UCSD-AML1 (cell line): ENCODE measurements around the gene SIGLEC1.

Source experiments
- DNase-seq: peaks from one replicate; lab custom pipeline; 2025; ENCODE audit not compliant: unreplicated experiment; lab: John Stamatoyannopoulos, UW

SIGLEC1 gene

DNA sequence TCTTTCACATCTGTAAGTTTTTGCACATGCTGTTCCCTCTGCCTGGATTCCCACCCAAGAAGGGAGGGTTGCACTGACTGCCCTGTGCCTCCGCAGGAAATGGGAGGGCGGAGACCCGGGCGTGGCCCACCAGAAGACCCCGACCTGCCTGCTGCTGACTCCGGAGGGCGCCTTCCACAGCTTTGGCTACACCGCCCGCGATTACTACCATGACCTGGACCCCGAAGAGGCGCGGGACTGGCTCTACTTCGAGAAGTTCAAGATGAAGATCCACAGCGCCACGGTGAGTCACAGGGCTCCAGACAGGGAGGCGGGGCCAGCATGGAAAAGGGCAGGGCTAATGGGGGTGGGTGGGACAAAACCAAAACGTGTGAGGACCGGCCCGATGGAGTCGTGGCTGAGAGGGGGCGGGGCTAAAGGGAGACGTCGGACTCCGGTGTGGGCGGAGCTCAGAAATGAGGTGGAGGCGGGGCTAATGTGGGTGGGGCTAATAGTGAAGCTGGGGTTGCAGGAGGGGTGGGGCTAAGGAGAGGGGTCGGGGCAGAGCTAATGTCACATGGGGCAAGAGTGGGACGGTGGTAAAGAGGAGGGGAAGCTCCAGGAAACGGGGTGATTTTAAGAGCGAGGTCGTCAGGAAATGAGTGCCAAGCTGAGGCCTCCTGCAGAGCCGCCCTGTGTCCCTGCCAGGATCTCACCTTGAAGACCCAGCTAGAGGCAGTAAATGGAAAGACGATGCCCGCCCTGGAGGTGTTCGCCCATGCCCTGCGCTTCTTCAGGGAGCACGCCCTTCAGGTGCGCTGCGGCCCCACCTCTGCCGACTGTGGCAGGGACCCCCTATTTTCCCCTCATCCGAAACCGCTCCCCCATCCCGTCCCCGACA is 32.6 kb upstream of the SIGLEC1 start:
- no peak for DNase-seq

DNA sequence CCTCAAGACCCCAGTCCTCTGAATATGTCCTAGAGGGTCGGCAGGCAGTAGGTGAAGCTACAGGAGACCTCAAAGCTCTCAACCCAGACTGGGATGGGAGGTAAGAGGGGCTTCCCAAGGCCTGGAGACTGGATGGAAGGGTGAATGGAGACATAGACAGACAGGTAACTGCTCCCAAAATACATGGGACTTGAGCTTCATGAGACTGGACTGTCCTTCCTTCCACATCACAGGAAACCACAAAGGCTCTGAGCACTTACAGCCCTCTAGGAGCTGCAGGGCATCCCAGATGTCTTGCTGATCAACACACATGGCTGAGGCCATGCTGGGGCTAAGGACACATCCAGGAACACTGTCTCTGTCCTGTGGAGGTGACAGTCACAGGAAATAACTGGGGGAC is 31.6 kb upstream of the SIGLEC1 start:
- DNase-seq = no peak

DNA sequence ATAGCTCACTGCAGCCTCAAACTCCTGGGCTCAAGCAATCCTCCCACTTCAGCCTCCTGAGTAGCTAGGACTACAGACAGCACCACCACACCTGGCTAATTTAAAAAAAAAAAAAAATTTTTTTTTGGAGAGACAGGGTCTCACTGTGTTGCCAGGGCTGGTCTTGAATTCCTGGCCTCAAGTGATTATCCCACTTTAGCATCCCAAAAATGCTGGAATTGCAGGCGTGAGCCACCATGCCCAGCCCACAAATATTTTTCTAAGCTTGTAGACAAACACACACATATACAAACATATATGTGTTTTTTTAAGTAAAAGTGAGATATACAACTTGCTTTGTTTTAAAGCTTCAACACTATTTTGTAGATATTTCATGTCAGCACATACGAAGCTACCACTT is 30.9 kb upstream of the SIGLEC1 start:
- no peak for DNase-seq

DNA sequence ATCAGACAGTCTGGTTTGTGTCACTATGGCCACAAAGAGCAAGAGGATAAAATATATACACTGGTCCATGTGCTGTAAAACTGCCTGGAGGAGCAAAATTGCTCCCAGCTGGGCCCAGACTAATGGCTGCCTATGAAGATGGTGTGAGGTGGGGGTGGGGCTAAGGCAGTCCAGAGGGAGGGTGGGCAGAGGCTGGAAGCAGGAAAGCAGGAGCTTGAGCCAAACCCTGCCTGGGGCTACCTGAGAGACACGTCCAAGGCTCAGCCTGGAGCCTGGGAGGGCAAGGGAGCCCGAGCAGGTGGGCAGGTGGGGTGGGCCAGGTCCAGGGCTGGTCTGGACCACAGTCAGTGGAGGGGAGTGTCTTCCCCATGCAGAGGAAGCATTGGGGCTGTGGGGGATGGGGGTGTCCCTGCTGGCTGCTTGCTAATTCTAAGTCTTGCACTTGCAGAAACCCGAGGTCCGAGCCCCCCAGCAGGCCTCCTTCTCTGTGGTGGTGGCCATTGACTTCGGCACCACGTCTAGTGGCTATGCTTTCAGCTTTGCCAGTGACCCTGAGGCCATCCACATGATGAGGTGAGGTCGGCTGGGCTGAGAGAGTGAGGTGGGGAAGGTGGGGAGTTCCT is 29.5 kb upstream of the SIGLEC1 start:
- DNase-seq = no peak

DNA sequence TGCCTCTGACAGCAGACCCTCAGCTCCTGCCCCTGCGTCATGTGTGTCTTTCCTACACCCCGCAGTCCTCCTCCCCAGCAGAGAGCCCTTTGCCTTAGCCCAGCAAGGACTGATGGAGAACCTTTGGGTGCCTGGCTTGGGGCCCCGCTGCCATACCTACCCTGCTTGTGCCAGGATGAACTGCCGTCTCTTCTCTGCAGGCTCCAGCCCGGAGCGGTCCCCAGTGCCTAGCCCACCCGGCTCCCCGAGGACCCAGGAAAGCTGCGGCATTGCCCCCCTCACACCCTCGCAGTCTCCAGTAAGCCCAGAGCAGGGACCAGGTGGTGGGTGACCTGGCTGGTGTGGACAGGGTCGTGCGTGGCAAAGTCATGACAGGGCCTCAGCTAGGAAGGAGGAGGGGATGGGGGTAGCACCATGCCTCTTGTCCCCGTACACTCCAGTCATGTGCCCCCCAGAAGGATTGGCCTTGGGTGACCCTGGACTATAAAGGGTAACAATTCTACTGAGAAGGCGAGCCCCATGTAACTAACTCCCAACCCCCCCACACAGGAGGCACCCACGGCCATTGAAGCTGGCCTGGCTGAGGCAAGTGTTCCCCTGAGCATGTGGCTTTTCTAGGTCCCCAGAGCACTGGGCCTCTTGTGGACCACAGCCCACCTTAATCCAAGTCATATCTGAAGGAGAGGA is 28.4 kb upstream of the SIGLEC1 start:
- no peak for DNase-seq

DNA sequence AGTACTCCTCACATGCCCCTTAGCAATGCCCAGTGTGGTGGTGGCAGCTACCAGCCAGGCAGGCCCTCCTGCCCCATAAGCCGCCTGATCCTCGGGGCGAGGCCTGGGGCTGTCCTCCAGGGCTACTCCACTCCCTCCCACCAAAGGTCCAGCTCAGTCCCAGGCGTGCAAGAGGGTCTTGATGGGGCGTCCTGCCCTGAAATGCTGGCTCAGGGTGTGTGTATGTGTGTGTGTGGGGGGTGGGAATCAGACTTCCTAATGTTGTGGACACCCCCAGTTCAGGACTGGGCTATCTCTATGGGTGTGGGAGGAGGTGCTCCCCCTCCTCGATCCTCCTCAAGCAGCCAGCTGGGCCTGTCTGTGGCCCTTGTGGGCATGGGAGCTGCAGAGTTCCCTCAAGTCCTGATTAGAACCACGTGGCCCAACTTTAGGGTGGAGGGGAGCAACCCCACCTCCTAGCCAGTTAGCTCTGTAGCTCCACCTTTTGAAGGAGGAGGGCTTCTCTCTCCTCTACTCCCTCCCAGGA is 27.6 kb upstream of the SIGLEC1 start:
- no peak for DNase-seq

DNA sequence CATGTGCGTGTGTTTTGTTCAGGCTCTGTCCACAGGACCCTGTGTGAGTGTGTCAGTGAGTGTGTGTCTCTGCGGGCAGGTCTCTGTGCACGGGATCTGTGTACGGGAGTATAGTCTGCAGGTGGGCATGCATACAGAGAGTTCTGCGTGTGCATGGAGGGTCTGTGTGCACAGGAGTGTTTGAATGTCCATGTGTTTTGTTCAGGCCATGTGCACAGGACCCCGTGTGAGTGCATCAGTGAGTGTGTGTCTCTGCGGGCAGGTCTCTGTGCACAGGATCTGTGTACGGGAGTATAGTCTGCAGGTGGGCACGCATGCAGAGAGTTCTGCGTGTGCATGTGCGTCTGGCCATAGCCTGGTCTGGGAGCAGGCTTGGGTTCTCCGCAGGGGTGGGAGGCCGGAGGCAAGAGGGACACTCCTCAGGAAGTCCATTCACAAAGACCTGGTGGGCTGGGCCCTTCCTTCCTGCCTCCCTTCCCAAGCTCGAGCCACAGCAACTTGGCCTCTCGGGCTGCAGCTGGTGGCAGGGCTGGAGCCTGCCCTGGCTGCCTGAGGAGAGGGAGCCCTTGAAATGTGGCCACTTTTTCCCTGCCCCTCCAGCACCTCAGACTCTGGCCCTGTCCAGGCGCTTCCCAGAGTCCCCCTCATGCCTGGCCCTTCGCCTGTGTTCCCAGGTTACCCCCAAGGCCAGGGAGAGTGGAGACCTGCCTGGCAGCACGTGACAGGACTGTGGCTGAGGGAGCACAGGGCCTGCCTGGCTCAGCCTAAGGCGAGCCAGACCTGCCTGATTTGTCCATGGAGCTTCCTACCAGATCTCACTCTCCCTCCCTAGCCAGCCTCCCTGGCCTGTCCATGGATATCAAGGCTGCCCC is 26.9 kb upstream of the SIGLEC1 start:
- no peak for DNase-seq

DNA sequence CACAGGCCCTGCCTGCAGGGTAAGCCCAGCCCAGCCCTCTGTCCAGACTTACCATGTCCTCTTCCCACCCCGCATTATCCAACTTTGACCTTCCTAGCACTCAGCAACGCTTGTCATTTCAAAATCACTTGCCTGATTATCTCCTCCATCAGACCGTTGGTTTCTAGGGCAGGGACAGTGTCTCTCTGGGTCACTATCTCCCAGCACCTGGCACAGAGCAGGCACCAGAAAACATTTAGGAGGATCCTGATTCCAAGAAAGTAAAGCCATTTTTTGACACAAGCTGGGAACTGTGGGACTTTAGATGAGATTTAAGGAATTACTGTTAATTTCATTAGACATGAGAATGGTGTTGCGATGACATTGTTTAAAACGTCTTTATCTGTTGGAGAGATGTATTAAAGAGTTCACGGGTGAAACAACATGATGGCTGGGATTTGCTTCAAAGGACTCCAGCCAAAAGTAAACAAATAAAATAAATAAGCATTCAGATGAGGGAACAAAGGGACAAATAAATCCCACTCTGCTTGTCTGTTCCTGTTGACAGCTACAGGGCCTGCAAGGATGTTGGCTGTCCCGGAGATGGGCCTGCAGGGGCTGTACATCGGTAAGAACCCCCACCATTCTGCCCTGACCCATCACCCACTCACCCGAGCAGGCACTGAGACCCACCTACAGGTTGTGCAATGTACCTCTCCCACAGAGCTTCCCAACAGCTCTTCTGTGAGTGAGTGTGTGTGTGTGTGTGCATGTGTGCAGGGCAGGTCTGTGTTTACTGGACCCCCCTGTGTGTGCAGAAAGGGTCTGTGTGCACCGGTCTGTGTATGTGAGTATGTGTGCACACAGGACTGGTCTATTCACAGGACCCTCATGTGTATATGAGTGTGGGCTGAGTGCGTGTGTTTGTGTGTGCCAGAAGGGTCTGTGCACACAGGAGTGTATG is 26.0 kb upstream of the SIGLEC1 start:
- no peak for DNase-seq

DNA sequence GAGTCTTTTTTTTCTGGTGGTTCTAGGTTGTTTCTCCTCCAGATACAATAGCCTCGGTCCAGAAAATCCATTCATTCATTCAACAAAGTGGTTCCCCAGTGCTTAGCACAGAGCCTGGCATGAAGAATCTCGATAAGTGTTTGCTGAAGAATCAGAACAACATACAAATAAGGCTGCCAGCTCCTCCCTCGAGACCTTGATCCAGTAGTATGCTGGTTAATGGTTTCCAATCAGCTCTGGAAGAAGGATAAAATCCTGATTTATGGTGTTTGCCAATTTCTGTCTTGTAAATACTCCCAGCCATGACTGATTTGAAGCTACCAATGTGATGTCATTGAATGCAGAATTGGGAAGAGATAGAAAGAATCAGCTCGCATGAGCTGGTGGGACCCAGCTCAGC is 23.4 kb upstream of the SIGLEC1 start:
- DNase-seq = no peak

DNA sequence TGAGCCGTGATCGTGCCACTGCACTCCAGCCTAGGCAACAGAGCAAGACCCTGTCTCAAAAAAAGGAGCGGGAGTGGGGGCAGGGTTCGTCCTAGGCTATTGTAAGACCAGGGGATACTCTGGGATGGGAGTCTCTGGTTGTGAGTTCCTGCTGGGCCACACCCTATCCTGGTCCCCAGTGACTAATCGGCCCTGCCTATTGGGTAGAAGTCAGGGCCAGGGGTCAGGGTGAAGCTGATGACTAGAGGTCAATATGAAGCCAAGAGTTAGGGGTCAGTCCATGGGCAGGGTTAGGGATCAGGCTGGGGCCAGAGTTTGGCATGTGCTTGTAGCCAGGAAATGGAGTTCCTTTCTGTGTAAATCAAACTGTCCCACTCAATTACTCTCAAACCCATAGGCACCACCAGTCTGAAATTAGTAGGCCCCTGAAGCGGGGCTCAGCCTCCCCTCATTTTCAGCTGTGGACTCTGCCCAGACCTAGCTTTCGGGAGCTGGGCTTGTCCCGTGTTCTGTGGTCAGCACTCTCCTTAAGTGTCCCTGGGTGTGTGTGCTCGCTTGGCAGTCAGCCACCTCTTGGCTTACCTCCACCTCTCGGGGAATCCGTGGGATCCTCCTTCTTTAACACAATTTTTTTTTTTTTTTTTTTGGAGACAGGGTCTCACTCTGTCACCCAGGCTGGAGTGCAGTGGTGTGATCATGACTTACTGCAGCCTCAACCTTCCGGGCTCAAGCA is 21.9 kb upstream of the SIGLEC1 start:
- DNase-seq = no peak

DNA sequence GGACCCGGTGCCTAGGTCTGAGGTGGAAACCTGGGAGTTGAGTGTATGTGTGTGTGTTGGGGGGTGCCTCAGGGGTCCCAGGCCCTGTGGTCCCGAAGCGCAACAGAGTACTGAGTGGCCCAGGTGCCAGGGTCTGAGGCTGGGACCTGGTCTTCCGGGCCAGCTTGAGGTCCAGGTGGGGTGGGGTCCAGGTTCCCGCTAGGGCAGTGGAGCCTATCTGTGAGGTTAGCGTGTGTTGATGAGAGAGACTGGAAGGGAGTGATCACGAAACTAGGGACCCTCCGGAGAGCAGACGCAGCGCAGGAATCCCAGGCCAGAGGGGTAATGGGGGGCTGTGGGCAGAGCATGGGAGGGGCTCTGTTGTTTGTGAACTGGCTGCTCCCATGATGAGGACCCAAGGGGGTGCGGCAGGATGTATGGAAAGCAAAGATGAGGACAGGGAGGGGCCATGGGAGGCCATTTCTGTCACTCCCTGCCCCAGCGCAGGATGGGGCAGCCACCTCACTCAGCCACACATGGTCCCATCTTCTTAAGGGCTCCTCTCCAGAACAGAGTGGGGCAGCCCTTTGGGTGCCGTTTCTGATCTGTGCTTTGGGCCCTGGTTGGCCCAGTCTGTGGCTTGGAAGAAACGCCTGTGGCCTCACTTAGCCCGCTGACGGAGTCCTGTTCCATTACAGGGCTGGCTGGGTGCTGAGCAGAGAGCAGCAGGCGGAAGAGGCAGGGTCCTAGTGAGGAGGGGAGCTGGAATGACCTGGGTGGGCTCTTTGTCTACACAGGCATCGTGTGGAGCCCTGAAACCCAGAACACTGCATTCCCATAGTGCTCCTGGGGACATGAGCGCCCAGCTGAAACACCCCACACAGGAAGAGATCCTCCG is 21.0 kb upstream of the SIGLEC1 start:
- DNase-seq = no peak

DNA sequence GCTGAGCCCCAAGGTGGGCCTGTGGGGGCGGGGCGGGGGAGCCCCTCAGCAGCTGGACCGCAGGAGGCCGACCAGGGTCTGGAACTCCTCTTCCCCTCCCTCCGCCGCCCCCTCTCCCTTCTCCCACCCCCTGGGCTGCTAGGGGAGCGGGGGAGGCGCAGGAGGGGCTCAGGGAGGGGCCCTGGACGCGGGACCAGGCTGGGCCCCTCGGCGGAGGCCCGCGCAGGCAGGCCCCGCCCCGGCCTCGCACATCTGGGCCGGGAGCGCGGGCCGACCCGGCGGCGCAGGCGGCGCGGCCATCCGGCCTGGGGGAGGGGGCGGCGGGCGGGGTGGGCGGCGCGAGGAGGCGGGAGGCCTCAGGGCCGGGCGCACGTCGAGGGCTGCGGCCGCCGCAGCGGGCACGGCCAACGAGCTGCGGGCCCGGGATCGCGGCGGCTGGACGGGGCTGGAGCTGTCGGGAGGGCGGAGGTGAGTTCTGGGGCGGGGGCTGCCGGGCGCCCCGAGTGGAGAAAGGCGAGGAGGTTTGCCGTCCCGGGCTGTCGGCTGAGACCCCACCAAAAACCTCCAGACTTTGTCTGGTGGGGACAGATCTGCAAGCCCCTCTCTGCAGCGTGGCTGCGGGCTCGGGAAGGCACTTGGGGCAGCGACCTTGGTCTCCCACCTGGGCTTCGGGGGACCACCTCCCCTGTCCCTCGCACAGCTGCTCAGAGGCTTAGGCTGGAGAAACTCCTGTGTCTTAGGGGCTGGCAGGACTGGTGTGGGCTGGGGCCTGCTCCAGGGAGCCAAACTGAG is 20.1 kb upstream of the SIGLEC1 start, which contains the start of gene HSPA12B:
HSPA12B (plus strand) TSS at position 359 of the 792 bp plus-strand sequence. CDS start 5,990 bp downstream, outside the sequence.
- DNase-seq = no peak

DNA sequence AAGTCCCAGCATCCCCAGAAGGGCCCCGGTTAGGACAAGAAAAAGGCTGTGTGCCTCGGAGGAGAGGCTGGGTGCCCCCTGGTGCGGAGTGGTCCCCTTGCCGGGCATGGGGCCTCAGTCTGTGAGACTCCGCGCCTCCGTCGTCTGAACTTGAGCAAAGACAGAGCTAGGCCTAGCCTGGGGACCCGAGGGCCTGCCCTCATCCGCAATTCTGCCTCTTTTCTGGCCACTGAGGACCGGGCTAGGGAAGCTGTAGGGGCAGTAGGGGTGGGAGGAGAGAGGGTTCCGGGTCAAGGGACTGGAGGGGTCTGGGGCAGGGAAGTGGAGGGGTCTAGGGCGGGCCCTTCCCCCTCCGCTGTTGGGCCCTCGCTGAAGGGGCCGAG is 19.5 kb upstream of the SIGLEC1 start:
- no peak for DNase-seq

DNA sequence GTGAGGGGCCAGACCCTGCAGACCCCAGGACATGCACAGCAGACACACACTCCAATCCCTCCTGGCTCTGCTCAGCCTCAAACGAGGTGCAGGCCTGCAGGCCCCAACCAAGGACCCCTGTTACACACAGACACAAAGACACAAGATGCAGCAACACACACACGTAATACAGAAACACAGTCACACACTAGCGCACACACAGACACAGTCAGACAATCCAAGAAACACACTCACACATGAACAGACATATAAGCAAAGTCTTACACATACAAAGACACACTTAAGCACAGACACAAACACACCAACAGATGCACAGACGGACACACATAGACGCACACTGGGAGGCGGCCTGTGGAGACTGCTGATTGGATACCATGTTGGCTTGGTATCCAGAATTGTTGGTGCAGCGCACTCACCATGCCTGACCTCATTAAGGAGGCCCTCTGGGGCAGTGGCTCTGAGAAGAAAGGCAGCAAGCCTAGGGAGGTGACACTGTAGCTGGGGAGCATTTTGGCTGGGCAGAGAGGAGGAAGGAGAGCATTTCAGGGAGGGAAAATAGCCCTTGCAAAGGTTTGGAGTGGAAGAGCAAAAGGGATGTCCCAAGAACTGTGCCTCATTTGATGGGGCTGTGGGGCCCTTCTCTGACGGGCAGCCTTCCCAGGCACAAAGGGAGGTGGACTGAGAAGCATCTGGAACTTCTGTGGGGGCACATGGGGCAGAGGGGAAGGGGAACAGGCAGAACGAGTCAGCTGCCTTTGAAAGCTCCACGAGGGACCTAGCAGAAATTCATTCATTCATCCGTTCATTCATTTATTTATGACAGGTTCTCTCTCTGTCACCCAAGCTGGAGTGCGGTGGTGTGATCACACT is 18.6 kb upstream of the SIGLEC1 start:
- no peak for DNase-seq

DNA sequence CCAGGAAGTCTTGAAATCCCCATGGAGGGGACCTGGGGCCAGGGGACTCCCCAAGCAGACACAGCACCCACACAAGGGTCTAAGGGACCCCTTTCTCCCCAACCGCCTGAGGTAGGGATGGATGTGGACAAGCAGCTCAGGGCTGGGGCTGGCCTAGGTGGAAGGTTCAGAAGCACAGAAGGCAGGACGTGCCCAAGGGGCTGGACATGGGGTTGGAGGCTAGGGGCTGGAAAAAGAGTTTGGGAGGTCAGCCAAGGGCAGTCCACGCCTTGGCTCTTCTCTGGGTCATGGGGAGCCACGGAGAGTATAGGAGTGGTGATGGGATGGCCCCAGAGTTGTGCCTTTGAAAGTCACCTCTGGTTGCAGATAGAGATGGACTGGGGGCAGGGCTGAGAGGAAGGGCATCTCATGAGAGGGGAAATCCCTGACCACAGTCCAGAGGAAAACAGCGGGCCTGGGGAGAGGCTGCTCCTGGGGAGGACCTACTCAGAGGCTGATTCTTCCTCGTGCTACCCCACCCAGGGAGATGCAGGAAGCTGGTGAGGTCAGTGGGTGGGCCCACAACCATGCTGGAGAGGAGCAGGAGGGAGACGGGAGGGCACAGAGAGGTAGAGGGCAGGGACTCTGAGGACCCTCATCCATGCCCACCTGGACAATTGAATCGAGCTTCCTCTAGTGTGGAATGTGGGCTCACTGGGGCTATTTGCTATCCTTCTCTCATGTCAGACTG is 17.6 kb upstream of the SIGLEC1 start:
- DNase-seq = peak; percentile 35

DNA sequence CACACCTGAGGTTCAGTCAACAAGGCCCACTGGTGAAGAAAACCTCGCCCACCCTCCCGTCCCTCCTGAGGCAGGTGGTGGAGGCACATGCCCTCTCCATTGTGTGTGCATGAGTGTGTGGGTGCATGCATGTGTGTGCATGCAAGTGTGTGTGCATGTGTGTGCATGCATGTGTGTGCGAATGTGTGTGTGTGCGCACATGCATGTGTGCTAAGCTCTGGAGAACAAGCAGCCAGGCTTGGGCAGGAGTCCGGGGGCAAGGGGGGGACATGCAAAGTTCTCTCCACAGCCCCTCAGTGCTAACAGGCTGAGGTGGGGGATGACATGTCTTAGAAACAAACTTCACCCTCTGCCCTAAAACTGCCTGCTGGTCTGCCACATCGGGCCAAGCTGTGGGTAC is 17.0 kb upstream of the SIGLEC1 start:
- DNase-seq = no peak
